HFF-Myc (cell line): ENCODE data around the gene ABCG1.

Experiments used
- DNase-seq: peaks from one replicate; pipeline ENCODE4 v3.0.0-alpha.2; 2011; ENCODE audit warnings: low read depth; ENCODE audit errors: extremely low read depth
- H3K4me3 ChIP-seq: replicated peaks from 2 replicates; pipeline ENCODE4 v1.5.1; 2011; ENCODE audit warnings: low read depth, mild to moderate bottlenecking, control low read depth, low read length
- CTCF ChIP-seq: IDR thresholded peaks from 2 replicates; pipeline ENCODE4 v1.5.1; 2012; ENCODE audit warnings: mild to moderate bottlenecking, low read depth, low read length, control low read depth; ENCODE audit errors: missing control alignments

ABCG1 gene

GRCh38 chr21:42255825-42256224 lies 36.9 kb downstream of the ABCG1 start:
- no peak for TF ChIP-seq CTCF
- no peak overlapping the region for H3K4me3 ChIP-seq

GRCh38 chr21:42256316-42256715 lies 37.4 kb downstream of the ABCG1 start:
- TF ChIP-seq CTCF = no peak
- no peak overlapping the region for H3K4me3 ChIP-seq
- no peak for DNase-seq

More at GRCh38 chr21:42255825-42256224, 36.9 kb downstream of the ABCG1 start:
- no peak for DNase-seq

- H3K4me3 ChIP-seq = no peak overlapping the region
- DNase-seq = no peak
- TF ChIP-seq CTCF = no peak
These were observed 38.3 kb downstream of the ABCG1 start for GRCh38 chr21:42257091-42257765.

- DNase-seq = peak; percentile 10
- peak; percentile 86 for TF ChIP-seq CTCF
- no peak overlapping the region for H3K4me3 ChIP-seq
These were observed 39.4 kb downstream of the ABCG1 start for GRCh38 chr21:42258150-42258884.

- DNase-seq = no peak
These were observed 40.0 kb downstream of the ABCG1 start for GRCh38 chr21:42258885-42259407.

GRCh38 chr21:42260121-42260520 lies 41.2 kb downstream of the ABCG1 start:
- no peak for TF ChIP-seq CTCF
- no peak overlapping the region for H3K4me3 ChIP-seq
- no peak for DNase-seq

More at GRCh38 chr21:42258885-42259407, 40.0 kb downstream of the ABCG1 start:
- TF ChIP-seq CTCF = no peak
- H3K4me3 ChIP-seq = no peak overlapping the region
